Mesendoderm (in vitro differentiated cells): ENCODE results near the gene PNPLA8.

Source experiments
- DNase-seq: peaks from one replicate; pipeline ENCODE4 v3.0.0; 2013
- H2AK5ac ChIP-seq: 2 replicates; pipeline ENCODE4 v1.6.1; 2013; ENCODE audit warnings: low read length, inconsistent platforms
- H2BK120ac ChIP-seq: 2 replicates; pipeline ENCODE4 v1.6.1; 2013; ENCODE audit warnings: low read depth, mild to moderate bottlenecking, low read length, moderate library complexity, mixed read lengths
- H2BK15ac ChIP-seq: replicated peaks from 2 replicates; pipeline ENCODE4 v1.6.1; 2013; ENCODE audit warnings: low read depth, mild to moderate bottlenecking, moderate library complexity
- H2BK5ac ChIP-seq: 2 replicates; pipeline ENCODE4 v1.6.1; 2013; ENCODE audit warnings: low read length, inconsistent platforms
- H3K18ac ChIP-seq: 2 replicates; pipeline ENCODE4 v1.6.1; 2013; ENCODE audit warnings: mild to moderate bottlenecking, low read length, mixed read lengths
- H3K23ac ChIP-seq: one replicate; pipeline ENCODE4 v1.6.1; 2013; ENCODE audit warnings: low read length
- H3K27ac ChIP-seq: 2 replicates; pipeline ENCODE4 v1.5.1; 2013; ENCODE audit warnings: low read depth, mild to moderate bottlenecking, inconsistent platforms, low read length, moderate library complexity
- H3K27me3 ChIP-seq: 2 replicates; pipeline ENCODE4 v1.6.1; 2013; ENCODE audit warnings: low read length, control low read depth, mild to moderate bottlenecking, inconsistent platforms; ENCODE audit not compliant: insufficient read depth, poor library complexity
- H3K36me3 ChIP-seq: 2 replicates; pipeline ENCODE4 v1.6.1; 2013; ENCODE audit warnings: low read length, inconsistent platforms; ENCODE audit not compliant: control insufficient read depth, insufficient read depth
- H3K4ac ChIP-seq: one replicate; pipeline ENCODE4 v1.6.1; 2013; ENCODE audit warnings: low read depth, mild to moderate bottlenecking, low read length, moderate library complexity
- H3K4me1 ChIP-seq: 2 replicates; pipeline ENCODE4 v1.6.1; 2013; ENCODE audit warnings: low read depth, low read length, inconsistent platforms; ENCODE audit not compliant: control insufficient read depth
- H3K4me2 ChIP-seq: 2 replicates; pipeline ENCODE4 v1.6.1; 2013; ENCODE audit warnings: low read length
- H3K4me3 ChIP-seq: 2 replicates; pipeline ENCODE4 v1.5.1; 2013; ENCODE audit warnings: mild to moderate bottlenecking, low read length
- H3K56ac ChIP-seq: one replicate; pipeline ENCODE4 v1.6.1; 2013; ENCODE audit warnings: low read length
- H3K79me1 ChIP-seq: 2 replicates; pipeline ENCODE4 v1.6.1; 2013; ENCODE audit warnings: low read length, inconsistent platforms
- H3K79me2 ChIP-seq: 2 replicates; pipeline ENCODE4 v1.6.1; 2013; ENCODE audit warnings: mild to moderate bottlenecking, low read length; ENCODE audit not compliant: control insufficient read depth, insufficient read depth
- H3K9ac ChIP-seq: 2 replicates; pipeline ENCODE4 v1.6.1; 2013; ENCODE audit warnings: low read length, inconsistent platforms
- H4K5ac ChIP-seq: one replicate; pipeline ENCODE4 v1.6.1; 2013; ENCODE audit warnings: low read length
- H4K8ac ChIP-seq: one replicate; pipeline ENCODE4 v1.6.1; 2013; ENCODE audit warnings: low read depth, mild to moderate bottlenecking, control low read depth, low read length, moderate library complexity
- WGBS: extraction: QIAGEN DNeasy Blood & Tissue Kit; methylation state at CpG from one replicate; pipeline ENCODE4 v1.1.7; 2013; ENCODE audit warnings: low lambda C conversion rate, missing lambda C conversion rate; ENCODE audit not compliant: insufficient coverage; ENCODE audit errors: extremely low coverage; 5-methylcytosine and 5-hydroxymethylcytosine counted together

The PNPLA8 gene

GRCh38 chr7:108492742-108493141 lies 33.2 kb downstream of the PNPLA8 start:
- Histone ChIP-seq H2BK15ac (no peak overlapping the region), H3K9ac (no peak overlapping the region), H3K4ac (no peak overlapping the region), H2BK5ac (no peak overlapping the region), H3K36me3 (no peaks in the 10 kb centered on the region), H4K5ac (no peak overlapping the region), H4K8ac (no peak overlapping the region), H3K4me2 (no peak overlapping the region), H3K4me1 (no peaks in the 10 kb centered on the region), H3K79me2 (no peaks in the 10 kb centered on the region), H3K4me3 (no peak overlapping the region), H3K23ac (no peak overlapping the region), H3K79me1 (no peaks in the 10 kb centered on the region), H3K18ac (no peak overlapping the region), H3K56ac (no peak overlapping the region), H2AK5ac (no peak overlapping the region), H3K27ac (no peak overlapping the region), H3K27me3 (no peaks in the 10 kb centered on the region), H2BK120ac (no peak overlapping the region)
- no CpG with 5 or more reads among the region's 4 CpGs for WGBS
- peak; percentile 57 for DNase-seq

GRCh38 chr7:108488768-108489538 lies 37.0 kb downstream of the PNPLA8 start:
- no peak overlapping the region for H2BK5ac ChIP-seq
- H3K4ac ChIP-seq, result no peak overlapping the region
- no CpG with 5 or more reads among the region's 4 CpGs for WGBS
- H3K9ac ChIP-seq, result no peak overlapping the region
- no peak overlapping the region for H3K4me2 ChIP-seq
- H3K4me3 ChIP-seq, result no peak overlapping the region
- H3K18ac ChIP-seq, result no peak overlapping the region
- H4K5ac ChIP-seq, result no peak overlapping the region
- no peak overlapping the region for H2AK5ac ChIP-seq
- no peaks in the 10 kb centered on the region for H3K4me1 ChIP-seq
- H3K27ac ChIP-seq, result no peak overlapping the region
- H3K79me1 ChIP-seq, result no peaks in the 10 kb centered on the region
- H2BK120ac ChIP-seq, result no peak overlapping the region
- no peak overlapping the region for H3K23ac ChIP-seq
- no peaks in the 10 kb centered on the region for H3K79me2 ChIP-seq
- peak; percentile 61 for DNase-seq
- no peaks in the 10 kb centered on the region for H3K36me3 ChIP-seq
- H4K8ac ChIP-seq, result no peak overlapping the region
- no peak overlapping the region for H2BK15ac ChIP-seq
- no peak overlapping the region for H3K56ac ChIP-seq
- H3K27me3 ChIP-seq, result no peaks in the 10 kb centered on the region

- Histone ChIP-seq H3K9ac (no peak overlapping the region), H4K5ac (no peak overlapping the region), H3K4ac (no peak overlapping the region), H2AK5ac (no peak overlapping the region), H3K4me3 (no peak overlapping the region), H3K56ac (no peak overlapping the region), H3K27ac (no peak overlapping the region), H3K36me3 (no peaks in the 10 kb centered on the region), H3K18ac (no peak overlapping the region), H3K79me1 (no peaks in the 10 kb centered on the region), H3K4me2 (no peak overlapping the region), H3K79me2 (no peaks in the 10 kb centered on the region), H2BK15ac (no peak overlapping the region), H2BK5ac (no peak overlapping the region), H2BK120ac (no peak overlapping the region), H4K8ac (no peak overlapping the region), H3K27me3 (no peaks in the 10 kb centered on the region), H3K4me1 (no peaks in the 10 kb centered on the region), H3K23ac (no peak overlapping the region)
- DNase-seq, result no peak
These were observed 38.3 kb downstream of the PNPLA8 start for GRCh38 chr7:108487646-108488045.

- Histone ChIP-seq H2BK15ac (no peak overlapping the region), H4K8ac (no peak overlapping the region), H3K56ac (no peak overlapping the region), H3K4me3 (no peak overlapping the region), H3K4me2 (no peak overlapping the region), H2BK120ac (no peak overlapping the region), H3K18ac (no peak overlapping the region), H3K79me2 (no peaks in the 10 kb centered on the region), H4K5ac (no peak overlapping the region), H3K4ac (no peak overlapping the region), H3K23ac (no peak overlapping the region), H3K79me1 (no peaks in the 10 kb centered on the region), H3K27ac (no peak overlapping the region), H3K9ac (no peak overlapping the region), H3K4me1 (no peaks in the 10 kb centered on the region), H3K27me3 (no peaks in the 10 kb centered on the region), H2BK5ac (no peak overlapping the region), H2AK5ac (no peak overlapping the region), H3K36me3 (no peaks in the 10 kb centered on the region)
- no peak for DNase-seq
- no CpG with 5 or more reads among the region's 5 CpGs for WGBS
These were observed 39.5 kb downstream of the PNPLA8 start for GRCh38 chr7:108486291-108486966.

- no peak overlapping the region for H3K4me3 ChIP-seq
- no peak overlapping the region for H2AK5ac ChIP-seq
- no peak overlapping the region for H2BK15ac ChIP-seq
- H3K4ac ChIP-seq, result no peak overlapping the region
- no peaks in the 10 kb centered on the region for H3K36me3 ChIP-seq
- no peak overlapping the region for H3K56ac ChIP-seq
- H4K5ac ChIP-seq, result no peak overlapping the region
- H3K18ac ChIP-seq, result no peak overlapping the region
- H3K23ac ChIP-seq, result no peak overlapping the region
- no peaks in the 10 kb centered on the region for H3K4me1 ChIP-seq
- H3K27ac ChIP-seq, result no peak overlapping the region
- no peak overlapping the region for H2BK5ac ChIP-seq
- no peak for DNase-seq
- H4K8ac ChIP-seq, result no peak overlapping the region
- no CpG with 5 or more reads among the region's 1 CpG for WGBS
- H3K79me1 ChIP-seq, result no peaks in the 10 kb centered on the region
- no peak overlapping the region for H3K4me2 ChIP-seq
- no peaks in the 10 kb centered on the region for H3K79me2 ChIP-seq
- no peak overlapping the region for H3K9ac ChIP-seq
- no peak overlapping the region for H2BK120ac ChIP-seq
- H3K27me3 ChIP-seq, result no peaks in the 10 kb centered on the region
These were observed 41.8 kb downstream of the PNPLA8 start for GRCh38 chr7:108484137-108484536.
